ENCODE data around the gene CHID1.

- TF ChIP-seq CTCF (IDR thresholded peaks at IDR 0.05): no peak
- TF ChIP-seq POLR2A (IDR thresholded peaks at IDR 0.05): no peak
Measured at GRCh38 chr11:889687-890475, 20.7 kb downstream of the CHID1 start.
